Peyer's patch (tissue), 4 donors: ENCODE results near the gene PGLYRP4. TPM values are rescaled to one million over a fixed set of nuclear protein-coding genes. Genes with fewer than 3 reads are reported as not detected.

Experiments used
- DNase-seq, 3 donors: peaks; one replicate each; pipeline ENCODE4 v3.0.0-alpha.2; 2017 to 2019
- H3K27ac ChIP-seq, 4 donors: fragments of 200-600 bp; sonication (generic); one replicate each; pipeline ENCODE4 v1.5.1; 2016 to 2019
- H3K27me3 ChIP-seq, 2 donors: fragments of 200-600 bp; sonication (generic); one replicate each; pipeline ENCODE4 v1.5.1; 2019
- H3K36me3 ChIP-seq, 3 donors: fragments of 200-600 bp; sonication (generic); one replicate each; pipeline ENCODE4 v1.5.1; 2016 to 2019
- H3K4me1 ChIP-seq, 4 donors: fragments of 200-600 bp; sonication (generic); one replicate each; pipeline ENCODE4 v1.5.1; 2016 to 2019
- H3K4me3 ChIP-seq, 4 donors: fragments of 200-600 bp; sonication (generic); 1 replicate in 3 of 4; 2 replicates in 1 of 4; pipeline ENCODE4 v1.5.1; 2016 to 2019; ENCODE audit warnings: mild to moderate bottlenecking in 1 of 4
- H3K9me3 ChIP-seq, 4 donors: fragments of 200-600 bp; sonication (generic); one replicate each; pipeline ENCODE4 v1.5.1; 2016 to 2019; ENCODE audit warnings: mild to moderate bottlenecking in 1 of 4
- POLR2A ChIP-seq, 2 donors: fragments of 450-650 bp; IDR thresholded peaks; one replicate each; pipeline ENCODE4 v1.5.1; 2017; ENCODE audit warnings: antibody characterized with exemption in 2 of 2, mild to moderate bottlenecking in 2 of 2, moderate library complexity in 2 of 2
- total RNA-seq, 4 donors: library from RNA; depleted of rRNA; stranded (reverse); fragments of >200 nt; gene quantifications; one replicate each; pipeline ENCODE4 v1.1.0, GENCODE V29; 2016
- TF ChIP-seq, protein P1 (sequence below), 6 experiments: fragments of 450-650 bp in 4 of 6; fragments of 200-600 bp in 2 of 6; sonication (generic) in 1 of 6; IDR thresholded peaks; one replicate each; pipeline ENCODE4 v1.5.1; 2017 to 2019; ENCODE audit warnings: antibody characterized with exemption in 6 of 6, mild to moderate bottlenecking in 3 of 6, moderate library complexity in 1 of 6

The PGLYRP4 gene, protein sequence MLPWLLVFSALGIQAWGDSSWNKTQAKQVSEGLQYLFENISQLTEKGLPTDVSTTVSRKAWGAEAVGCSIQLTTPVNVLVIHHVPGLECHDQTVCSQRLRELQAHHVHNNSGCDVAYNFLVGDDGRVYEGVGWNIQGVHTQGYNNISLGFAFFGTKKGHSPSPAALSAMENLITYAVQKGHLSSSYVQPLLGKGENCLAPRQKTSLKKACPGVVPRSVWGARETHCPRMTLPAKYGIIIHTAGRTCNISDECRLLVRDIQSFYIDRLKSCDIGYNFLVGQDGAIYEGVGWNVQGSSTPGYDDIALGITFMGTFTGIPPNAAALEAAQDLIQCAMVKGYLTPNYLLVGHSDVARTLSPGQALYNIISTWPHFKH
- total RNA-seq: not detected

DNA sequence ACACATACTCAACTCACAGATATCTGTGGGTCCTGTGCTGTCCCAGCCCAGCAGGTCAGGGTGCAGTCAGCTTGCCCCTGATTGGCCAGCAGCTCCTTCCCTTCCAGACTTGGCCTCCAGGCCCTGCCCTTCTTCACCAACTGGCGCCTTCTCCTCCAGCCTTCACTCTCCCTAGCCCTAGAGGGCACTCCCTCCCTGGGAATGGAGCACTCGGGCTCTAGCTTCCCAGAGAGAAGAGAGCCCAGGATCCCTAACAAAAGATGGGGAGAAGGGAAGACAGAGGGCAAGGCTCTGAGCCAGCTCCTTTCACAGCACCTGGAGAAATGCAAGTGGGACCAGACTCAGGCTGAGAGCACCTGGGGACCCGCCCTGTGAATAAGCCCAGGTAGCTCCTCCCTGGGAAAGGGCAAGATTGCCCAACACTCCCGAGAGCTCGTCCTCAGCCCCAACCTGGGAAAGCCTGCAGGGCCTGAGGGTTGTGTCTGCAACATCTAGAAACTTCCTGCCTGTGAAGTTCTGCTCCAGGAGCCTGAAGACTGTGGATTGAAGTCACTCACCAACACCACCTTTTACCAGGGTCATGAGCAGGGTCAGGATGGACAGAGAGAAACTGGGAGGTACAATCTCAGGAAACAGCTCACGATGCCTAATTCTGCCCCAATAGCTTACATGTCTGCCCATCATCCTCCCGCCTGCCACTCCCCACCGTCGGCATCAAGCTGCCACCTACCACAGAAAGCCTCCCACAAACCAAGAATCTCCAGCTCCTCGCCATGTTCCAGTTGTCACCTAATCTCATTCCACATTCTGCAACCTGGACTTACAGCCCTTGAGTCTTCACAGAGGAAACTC lies at the start of gene PGLYRP4:
Gene PGLYRP4, minus strand, starts transcription at position 331 of the 852 bp plus-strand sequence. CDS start 909 bp downstream, outside the sequence.
- Histone ChIP-seq H3K27me3 (no peaks in the 10 kb centered on the region), H3K4me1 (peaks cover 0 to 12% (median 4%) of the 10 kb centered on the region in 4 donors), H3K27ac (no peak within 1 kb of the TSS), H3K4me3 (no peak within 1 kb of the TSS), H3K36me3 (no peaks in the 10 kb centered on the region), H3K9me3 (no peaks in the 10 kb centered on the region)
- TF ChIP-seq, protein P1, sequence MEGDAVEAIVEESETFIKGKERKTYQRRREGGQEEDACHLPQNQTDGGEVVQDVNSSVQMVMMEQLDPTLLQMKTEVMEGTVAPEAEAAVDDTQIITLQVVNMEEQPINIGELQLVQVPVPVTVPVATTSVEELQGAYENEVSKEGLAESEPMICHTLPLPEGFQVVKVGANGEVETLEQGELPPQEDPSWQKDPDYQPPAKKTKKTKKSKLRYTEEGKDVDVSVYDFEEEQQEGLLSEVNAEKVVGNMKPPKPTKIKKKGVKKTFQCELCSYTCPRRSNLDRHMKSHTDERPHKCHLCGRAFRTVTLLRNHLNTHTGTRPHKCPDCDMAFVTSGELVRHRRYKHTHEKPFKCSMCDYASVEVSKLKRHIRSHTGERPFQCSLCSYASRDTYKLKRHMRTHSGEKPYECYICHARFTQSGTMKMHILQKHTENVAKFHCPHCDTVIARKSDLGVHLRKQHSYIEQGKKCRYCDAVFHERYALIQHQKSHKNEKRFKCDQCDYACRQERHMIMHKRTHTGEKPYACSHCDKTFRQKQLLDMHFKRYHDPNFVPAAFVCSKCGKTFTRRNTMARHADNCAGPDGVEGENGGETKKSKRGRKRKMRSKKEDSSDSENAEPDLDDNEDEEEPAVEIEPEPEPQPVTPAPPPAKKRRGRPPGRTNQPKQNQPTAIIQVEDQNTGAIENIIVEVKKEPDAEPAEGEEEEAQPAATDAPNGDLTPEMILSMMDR (IDR thresholded peaks at IDR 0.05): peak in 1 of 6 experiments; percentile 10
- TF ChIP-seq POLR2A (IDR thresholded peaks at IDR 0.05): no peak
- no peak for DNase-seq

DNA sequence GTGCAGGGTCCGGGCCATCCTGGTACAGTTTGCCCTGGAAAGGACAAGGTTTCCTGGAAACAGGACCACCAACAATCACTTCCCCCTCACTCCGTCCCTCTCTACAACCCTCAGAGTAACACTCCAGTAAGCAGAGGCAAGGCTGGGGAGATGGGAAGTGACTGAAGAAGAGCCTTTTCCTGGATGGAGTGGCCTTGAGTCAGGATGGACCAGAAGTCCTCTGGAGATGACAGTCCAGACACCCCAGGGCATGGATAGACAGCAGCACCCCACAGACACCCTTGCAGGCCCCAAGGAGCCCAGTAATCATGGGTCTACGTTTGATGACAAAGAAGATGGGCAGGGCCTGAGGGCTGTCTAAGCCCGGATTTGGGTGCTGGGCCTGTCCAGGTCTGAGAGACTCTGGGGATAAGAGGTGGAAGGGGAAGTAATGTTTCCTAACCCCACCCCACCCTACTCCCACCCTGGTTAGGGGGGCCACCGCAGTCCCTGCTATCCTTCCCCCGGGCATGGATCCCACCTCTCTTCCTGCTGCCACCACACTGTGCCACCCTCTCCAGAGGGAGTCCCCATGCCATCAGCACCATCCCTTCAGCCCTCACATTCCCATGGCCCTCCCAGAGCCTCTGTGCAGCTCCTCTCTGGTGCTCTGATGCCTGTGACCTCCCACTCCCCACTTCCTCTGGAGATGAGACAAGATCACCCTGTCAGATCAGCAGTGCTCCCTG lies 49.4 kb upstream of the PGLYRP4 start:
- Histone ChIP-seq H3K27ac (no peak overlapping the region), H3K9me3 (no peaks in the 10 kb centered on the region), H3K36me3 (no peaks in the 10 kb centered on the region), H3K27me3 (no peaks in the 10 kb centered on the region), H3K4me1 (no peaks in the 10 kb centered on the region), H3K4me3 (no peak overlapping the region)
- DNase-seq: no peak
- TF ChIP-seq, protein P1 (IDR thresholded peaks at IDR 0.05): no peak
- no peak for TF ChIP-seq POLR2A (IDR thresholded peaks at IDR 0.05)

DNA sequence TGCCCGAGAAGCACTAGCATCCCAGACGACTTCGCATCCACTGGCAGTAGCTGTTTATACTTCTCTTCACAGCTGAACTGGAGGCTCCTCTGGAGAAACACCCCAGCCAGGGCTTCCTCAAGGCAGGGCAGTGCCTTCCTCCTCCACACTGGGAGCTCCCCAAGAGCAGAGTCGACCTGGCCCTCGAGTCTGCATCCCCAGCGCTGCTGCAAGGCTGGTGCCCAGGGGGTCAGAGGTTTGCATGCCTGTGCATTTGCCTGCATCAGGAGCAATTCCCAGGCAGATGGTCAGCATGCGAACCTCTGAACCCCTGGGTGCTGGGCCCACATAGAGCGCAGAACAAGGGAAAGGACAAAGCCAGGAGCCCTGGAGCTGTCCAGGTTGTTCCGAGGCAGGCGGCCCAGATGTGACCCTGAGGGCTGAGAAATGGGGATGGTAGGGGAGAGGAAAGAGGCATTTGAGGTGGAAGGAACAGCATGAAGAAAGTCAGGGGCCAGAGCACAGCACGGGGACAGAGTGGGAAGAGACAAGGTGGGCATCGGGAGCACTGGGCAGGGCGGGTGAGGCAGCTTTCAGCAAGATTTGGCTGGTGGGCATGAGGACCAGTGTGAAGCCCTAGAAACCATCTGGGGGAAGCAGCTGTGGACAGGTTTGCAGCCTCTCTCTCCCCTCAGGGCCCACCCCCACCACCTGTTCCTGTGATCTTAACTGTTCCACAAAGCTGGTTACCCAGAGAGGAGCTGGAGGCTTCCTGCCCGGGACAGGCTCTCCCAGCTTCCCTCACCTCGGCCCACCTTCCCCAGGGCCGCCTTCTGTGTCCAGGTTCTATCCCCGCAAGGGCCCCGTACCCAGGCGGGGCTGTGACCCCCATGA lies 48.6 kb upstream of the PGLYRP4 start:
- Histone ChIP-seq H3K4me1 (no peaks in the 10 kb centered on the region), H3K4me3 (no peak overlapping the region), H3K27ac (no peak overlapping the region), H3K36me3 (no peaks in the 10 kb centered on the region), H3K9me3 (no peaks in the 10 kb centered on the region), H3K27me3 (no peaks in the 10 kb centered on the region)
- TF ChIP-seq, protein P1 (IDR thresholded peaks at IDR 0.05): no peak
- no peak for TF ChIP-seq POLR2A (IDR thresholded peaks at IDR 0.05)
- no peak for DNase-seq

DNA sequence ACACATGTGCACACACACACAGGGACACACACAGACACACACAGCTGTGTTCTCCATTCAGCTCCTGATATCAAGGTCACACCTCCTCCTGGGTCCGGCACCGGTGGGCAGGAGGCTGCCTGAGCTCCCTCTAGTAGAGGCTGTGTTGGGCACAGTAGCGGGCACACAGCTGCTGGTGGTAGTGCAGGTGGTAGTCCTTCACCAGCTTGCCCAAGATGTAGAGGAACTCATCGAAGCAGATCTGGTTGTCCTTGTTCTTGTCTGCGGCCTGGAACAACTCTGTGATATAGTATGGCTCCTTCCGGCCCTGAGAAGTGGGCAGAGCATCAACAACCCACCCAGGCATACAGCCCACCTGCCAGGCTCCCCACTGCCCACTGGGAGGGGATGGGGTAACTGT lies 47.8 kb upstream of the PGLYRP4 start:
- no peak for DNase-seq
- Histone ChIP-seq H3K4me3 (no peak overlapping the region), H3K27me3 (no peaks in the 10 kb centered on the region)

More for the DNA sequence above, 47.8 kb upstream of the PGLYRP4 start:
- H3K36me3 ChIP-seq: no peaks in the 10 kb centered on the region
- no peaks in the 10 kb centered on the region for H3K9me3 ChIP-seq
- no peak overlapping the region for H3K27ac ChIP-seq
- H3K4me1 ChIP-seq: no peaks in the 10 kb centered on the region
- TF ChIP-seq, protein P1 (IDR thresholded peaks at IDR 0.05): no peak
- TF ChIP-seq POLR2A (IDR thresholded peaks at IDR 0.05): no peak
